DMS153 treated with DMSO at 0.1 percent for 48 hours (cell line): ENCODE data around the gene PSME2.
"Not testable (repeated sequence)": the region's sequence is repeated elsewhere in the genome, so short reads cannot be mapped to it uniquely, and the experiment has no call there.

Experiments used
- DNase-seq: peaks from one replicate; lab custom pipeline; 2025; ENCODE audit not compliant: unreplicated experiment; lab: John Stamatoyannopoulos, UW

The PSME2 gene

DNA sequence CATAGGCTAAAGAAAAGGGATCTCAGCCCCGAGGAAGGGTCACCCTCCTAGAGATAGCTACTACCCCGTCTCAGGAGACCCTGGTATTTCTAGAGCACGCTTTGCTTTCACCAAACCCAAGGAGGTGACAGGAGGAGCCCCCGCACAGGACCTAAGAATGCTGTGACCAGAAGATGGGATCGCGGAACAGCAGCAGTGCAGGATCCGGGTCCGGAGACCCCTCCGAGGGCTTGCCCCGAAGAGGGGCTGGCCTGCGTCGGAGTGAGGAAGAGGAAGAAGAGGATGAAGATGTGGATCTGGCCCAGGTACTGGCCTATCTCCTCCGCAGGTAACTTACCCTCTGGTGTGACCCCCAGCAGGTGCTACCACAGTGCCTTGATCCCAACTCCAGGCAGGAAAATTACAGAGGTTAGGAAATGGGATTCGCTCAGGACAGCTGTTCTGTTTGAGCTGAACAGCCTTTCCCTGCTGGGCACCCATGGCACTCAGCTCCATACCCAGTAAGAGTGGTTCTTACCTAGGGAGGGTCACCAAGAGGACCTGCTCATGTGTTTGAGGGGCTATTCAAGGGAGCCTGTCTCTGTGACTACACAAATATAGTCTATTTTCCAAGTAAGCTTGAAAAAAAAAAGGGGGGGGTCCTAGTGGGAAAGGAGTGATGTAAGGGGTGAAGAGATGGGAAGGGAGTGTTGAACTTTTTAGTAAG, 30.8 kb downstream of the PSME2 start:
- DNase-seq = no peak

DNA sequence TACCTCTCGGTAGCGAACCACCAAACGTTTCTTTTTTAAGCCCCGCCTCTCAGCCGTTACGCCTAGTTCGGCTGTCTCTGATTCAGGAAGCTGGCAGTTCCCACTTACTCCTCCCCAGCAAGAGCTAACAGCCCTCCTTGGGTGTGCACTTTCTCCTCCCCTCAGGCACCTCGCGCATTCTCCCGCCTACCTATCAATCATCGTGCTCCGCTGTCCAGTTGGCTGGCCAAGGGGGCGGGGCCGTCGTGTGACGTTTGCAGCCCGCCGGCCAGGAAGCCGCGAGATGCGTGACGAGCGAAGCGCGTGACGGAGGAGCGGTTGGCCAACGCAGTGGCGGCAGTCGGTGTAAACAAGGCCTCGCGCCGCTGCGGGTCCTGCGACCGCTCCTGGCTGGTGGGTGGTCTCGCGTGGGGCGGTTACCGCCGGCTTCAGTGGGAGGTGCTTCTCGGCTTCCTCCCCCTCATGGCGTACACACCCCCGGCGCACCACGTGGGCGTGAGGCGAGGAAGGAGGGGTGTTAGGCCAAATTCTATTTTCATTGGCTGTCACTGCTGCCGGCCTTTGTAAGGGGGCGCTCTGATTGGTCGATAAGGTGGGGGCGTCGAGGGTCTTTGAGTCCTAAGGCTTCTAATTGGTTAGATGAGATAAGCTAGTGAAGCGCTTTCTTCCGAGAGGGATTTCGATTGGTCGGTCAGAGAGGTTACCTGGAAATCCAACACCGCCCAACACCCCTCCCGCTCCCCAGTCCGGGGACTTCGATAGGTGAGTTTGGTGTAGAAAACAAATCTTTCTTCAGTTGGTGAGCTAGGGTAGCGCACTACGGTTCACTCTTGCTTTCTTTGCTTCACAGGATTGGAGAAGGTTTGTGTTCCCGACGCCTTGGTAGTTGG, 31.6 kb downstream of the PSME2 start, which contains the start of the genes DCAF11 and NRL:
TSS of gene DCAF11 (plus strand) at position 246 of the 890 bp plus-strand sequence. CDS start 818 bp downstream, outside the sequence.
TSS of gene NRL (minus strand) at position 418 of the 890 bp plus-strand sequence. CDS start 32,101 bp downstream, outside the sequence.
- DNase-seq = peak; percentile 98

DNA sequence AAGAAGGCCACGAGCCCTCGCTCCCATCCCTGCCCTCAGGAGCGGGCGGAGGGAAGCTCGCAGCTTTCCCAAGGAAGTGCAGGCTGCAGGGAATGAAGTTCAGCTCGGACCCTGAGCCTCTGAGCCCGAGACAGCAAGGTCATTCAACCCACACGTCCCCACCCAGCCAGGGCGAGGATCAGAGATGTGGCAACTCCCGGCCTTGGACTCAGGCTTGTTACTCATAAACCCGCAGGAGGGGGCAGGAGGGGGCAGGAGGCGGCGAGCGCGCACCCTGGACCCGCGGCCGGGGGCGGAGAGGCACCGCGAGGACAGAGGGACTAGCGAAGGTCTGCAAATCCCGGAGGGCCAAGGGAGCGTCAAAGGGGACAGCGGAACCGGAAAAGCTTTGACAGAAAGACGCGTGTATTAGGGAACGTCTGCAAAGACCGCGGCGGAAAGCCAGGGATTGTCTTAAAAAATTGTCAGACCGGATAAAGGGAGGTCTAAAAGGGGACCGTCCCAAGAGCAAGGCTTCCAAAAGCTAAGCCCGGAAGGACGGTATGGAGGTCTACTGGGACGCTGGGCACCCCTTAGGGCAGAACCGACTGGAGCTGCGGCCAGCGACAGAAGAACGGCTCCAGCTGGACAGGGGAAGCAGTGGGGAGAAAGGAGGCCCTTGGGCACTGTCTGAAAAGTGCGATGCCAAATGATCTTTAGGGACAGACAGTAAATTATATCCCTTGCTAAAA, 32.4 kb downstream of the PSME2 start:
- DNase-seq = peak; percentile 74

DNA sequence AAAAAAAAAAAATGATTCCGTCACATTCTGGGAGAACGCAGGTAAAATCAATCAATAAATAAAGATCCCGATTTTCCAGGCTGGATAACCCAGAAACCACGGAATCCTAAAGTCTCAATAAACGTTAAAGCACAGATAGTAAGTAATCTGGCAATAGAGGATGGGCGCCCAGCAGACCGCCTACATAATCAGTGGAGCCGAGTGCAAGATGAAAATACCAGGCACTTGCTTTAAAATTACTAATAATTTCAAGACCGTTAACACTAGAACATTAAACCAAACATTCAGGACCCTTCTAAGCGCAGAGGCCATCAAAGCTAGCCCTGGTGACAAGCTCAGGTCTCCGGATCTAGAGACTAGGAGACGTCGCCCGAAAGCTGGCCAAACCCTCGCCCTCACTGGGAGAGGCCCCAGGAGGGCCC, 33.0 kb downstream of the PSME2 start:
- DNase-seq = no peak

DNA sequence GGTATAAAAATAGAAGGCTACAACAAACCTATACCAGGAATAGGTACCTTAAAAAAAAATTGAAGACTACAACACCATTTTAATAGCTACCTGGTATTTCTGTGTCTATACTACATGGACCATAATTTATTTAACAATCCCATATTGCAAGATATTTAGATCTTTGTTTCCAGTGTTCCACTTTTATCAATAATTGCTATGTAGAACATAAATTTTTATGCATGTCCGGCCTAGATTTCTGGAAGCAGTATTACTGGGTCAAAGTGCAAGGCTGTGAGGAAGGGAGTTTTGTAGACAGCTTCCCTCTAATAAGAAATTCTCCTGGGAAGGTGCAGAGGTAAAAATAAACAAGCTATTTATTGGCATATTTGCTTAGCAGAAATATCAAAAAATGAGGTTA, 35.9 kb downstream of the PSME2 start:
- no peak for DNase-seq

DNA sequence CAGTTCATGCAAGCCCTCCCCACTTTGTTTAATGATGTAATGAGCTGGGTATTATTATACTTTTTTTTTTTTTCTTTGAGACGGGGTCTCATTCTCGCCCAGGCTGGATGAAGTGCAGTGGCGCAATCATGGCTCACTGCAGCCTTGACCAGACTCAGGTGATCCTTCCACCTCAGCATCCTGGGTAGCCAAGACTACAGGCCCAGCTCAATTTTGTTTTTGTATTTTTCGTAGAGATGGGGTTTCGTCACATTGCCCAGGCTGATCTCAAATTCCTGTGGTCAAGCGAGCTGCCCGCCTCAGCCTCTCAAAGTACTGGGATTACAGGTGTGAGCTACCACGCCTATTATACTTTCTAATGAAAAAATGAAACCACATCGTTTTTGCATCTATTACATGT, 36.4 kb downstream of the PSME2 start:
- no peak for DNase-seq

DNA sequence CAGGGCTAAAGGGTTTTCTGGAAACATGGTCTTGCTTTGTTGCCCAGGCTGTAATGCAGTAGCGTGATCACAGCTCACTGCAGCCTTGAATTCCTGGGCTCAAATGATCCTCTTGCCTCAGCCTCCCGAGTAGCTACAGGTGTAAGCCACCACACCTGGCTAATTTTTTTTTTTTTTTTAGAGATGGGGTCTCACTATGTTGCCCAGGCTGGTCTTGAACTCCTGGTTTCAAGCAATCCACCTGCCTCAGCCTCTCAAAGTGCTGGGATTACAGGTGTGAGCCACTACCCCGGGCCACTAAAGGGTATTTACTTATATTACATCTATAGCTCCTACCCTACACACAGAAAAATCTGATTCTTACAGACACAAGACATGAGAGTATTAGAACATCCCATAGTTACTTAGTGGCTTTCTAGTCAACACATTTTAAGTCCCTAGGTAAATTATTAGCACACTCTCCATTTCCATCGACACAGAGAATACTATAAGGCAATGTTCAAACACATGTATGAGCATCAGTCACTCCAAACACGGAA, 38.0 kb downstream of the PSME2 start:
- DNase-seq = no peak

DNA sequence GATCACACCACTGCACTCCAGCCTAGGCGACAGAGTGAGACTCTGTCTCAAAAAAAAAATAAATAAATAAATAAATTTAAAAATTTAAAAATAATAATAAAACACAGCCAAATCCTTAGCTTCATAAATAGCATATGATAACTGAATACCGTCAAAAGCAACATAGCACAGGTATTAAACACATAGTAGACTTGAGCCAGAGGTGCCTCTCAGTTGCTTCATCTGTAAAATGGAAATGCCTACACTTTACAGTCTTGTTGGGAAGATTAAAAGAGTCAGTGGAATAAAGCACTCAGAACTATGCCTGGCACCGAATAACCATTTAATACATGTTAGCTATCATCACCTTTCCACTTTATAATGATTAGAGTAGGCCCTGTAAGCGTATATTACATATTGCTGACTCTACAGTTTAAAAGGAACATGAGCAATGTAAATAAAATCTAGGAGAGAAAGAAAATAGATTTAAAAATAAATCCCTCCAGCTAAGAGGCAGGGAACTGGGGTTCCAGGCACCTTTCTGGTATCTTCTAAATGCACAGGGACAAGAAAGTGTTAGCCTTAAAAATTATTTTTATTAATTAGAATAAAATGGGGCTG, 39.6 kb downstream of the PSME2 start:
- no peak for DNase-seq

DNA sequence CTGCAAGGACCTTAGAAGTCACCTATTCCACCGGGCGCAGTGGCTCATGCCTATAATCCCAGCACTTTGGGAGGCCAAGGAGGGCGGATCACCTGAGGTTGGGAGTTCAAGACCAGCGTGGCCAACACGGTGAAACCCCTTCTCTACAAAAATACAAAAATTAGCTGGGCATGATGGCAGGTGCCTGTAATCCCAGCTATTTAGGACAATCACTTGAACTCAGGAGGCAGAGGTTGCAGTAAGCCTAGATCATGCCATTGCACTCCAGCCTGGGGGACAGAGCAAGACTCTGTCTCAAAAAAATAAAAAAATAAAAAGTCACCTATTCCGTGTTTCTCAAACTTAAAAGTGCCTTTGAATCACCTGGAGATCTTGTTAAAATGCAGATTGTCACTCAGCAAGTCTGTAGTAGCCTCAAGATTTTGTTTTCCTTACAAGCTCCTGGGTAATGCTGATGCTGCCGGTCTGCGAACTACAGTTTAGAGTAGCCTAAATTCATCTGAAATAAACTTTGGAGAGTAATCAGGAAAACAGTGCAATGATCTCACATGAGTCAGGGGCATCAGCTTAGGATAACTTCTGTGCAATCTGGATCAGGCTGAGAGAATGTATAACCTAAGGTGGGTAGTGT, 40.7 kb downstream of the PSME2 start:
- not testable (repeated sequence) for DNase-seq

DNA sequence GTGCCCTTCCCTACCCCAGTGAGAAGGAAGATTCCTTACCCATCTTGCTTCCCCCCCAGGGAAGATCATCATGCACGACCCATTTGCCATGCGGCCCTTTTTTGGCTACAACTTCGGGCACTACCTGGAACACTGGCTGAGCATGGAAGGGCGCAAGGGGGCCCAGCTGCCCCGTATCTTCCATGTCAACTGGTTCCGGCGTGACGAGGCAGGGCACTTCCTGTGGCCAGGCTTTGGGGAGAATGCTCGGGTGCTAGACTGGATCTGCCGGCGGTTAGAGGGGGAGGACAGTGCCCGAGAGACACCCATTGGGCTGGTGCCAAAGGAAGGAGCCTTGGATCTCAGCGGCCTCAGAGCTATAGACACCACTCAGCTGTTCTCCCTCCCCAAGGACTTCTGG, 43.0 kb downstream of the PSME2 start:
- DNase-seq = no peak

DNA sequence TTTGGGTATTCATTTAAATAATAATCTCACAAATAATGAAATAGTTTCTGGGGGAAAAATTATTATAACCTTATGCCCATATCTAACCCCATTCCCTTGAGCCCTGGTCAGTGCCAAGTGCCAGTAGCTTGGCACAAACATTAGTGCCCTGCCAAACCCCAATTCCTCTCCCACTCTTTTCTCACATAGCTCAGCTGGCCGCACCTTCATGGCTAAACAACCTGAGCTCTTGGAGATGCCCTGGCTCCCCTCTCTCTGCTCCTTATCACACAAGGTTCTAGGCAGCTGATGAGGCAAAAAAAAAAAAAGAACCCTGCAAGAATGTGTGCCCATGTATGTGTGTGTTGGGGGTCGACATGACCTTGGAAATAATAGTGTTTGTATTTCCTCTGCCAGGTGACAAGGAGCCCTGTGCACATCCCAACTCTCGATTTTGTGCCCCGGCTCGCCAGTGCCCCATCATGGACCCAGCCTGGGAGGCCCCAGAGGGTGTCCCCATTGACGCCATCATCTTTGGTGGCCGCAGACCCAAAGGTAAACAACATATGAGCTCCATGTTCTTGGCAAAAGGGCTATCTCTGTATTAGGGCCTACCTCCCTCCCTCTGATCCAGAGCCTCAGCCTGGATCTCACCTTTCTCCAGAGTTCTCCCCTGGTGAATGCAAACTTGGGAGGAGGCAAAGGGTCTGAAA, 43.9 kb downstream of the PSME2 start:
- no peak for DNase-seq

DNA sequence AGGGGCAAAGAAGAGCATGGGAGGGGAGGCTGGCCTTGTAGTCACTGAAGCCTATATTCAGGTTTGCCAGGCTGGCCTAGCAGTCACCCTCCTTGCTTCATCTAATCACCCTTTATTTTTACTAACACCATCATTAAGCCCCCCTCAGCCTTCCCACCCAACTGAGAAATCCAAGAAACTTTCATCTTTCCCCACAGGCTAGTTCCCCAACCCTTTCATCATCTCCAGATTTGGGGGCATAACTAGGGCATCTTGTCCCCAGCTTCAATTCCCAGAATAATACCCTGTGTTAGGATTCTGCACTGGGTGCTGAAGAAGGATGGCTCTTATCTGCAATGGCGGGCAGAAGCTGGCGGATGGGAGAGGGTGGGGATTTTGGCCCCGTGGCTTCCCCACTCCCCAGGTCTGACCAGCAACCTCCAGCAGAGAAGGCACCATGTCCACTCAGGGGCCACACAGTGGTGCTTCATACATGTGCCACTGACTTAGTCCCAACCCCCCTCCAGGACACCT, 45.4 kb downstream of the PSME2 start:
- no peak for DNase-seq

DNA sequence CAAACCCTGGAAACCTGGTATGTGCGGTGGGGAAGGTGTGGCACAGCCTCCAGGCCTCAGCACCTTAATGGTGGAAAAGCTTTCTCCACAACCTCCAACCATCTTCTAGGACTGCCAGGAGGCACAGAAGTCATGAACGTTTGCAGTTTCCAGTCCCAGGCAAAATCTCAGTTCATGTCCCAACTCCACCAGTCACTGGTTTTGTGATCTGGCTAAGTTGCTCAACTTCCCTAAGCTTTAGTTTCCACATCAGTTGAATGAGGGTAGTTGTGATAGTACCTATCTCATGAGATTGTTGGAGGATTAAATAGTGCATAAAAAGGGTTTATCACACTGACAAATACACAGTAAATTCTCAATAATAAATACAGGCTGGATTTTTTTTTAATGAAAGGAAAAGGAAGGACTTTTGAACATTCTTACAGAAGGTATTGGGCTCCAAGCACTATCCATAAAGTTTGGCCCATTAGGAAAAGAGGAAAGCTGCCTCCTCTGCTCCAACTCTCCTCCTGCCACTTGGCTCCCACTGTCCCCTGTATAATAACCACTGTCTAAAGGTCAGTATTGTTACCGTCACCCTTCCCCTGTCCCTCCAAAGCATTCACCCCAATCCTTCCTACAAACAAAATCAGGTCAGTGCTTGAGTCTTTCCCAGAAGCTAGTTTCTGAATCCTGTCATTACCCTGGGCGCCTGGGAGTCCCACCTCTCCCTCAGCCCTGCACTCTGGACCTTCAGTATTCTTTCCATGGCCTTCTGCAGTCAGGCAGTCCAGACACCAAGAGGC, 46.0 kb downstream of the PSME2 start:
- DNase-seq = no peak

DNA sequence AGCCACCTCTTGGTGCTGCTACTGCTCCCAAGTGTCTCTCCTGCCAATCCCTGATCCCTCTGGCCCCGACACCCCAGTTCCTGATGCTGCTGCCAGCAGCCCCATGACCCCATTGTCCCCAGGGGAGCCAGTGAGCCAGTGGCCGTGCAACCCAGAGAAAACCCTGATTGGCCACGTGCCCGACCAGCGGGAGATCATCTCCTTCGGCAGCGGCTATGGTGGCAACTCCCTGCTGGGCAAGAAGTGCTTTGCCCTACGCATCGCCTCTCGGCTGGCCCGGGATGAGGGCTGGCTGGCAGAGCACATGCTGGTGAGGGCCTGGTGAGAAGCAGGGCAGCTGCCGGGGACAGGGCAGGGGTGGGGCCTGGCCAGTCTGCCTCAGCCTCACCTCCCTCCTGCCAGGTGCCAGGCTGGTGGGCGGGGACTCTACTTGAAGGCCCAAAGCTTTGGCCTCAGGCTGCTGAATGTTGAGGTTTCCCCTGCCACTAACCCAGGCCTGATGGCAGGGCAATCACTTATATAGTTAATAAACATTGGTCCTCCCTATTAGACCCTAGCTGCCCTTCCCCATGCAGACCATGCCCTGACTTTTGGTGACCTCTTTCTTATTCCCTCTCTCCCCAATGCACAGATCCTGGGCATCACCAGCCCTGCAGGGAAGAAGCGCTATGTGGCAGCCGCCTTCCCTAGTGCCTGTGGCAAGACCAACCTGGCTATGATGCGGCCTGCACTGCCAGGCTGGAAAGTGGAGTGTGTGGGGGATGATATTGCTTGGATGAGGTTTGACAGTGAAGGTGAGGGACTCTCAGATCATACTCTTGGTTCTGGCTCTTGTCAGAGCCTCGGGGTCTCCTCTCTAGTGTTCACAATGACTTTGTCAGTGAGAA, 47.2 kb downstream of the PSME2 start:
- DNase-seq = peak; percentile 8

DNA sequence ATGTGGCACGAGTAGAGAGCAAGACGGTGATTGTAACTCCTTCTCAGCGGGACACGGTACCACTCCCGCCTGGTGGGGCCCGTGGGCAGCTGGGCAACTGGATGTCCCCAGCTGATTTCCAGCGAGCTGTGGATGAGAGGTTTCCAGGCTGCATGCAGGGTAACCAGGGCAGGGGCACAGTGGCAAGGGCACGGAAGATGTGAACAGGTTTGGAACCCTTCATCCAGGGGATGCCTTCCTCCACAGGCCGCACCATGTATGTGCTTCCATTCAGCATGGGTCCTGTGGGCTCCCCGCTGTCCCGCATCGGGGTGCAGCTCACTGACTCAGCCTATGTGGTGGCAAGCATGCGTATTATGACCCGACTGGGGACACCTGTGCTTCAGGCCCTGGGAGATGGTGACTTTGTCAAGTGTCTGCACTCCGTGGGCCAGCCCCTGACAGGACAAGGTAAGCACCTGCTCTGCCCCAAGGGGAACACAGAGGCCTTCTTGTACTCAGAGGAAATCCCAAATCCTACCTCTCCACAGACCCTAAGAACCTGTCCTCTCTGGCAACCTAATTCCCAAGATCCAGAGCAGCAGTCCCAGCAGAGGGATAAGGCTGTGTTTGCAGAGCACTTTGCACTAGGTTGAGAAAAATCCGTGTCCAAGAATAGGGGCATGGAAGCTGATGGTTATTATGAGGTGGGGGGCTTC, 48.0 kb downstream of the PSME2 start:
- no peak for DNase-seq

DNA sequence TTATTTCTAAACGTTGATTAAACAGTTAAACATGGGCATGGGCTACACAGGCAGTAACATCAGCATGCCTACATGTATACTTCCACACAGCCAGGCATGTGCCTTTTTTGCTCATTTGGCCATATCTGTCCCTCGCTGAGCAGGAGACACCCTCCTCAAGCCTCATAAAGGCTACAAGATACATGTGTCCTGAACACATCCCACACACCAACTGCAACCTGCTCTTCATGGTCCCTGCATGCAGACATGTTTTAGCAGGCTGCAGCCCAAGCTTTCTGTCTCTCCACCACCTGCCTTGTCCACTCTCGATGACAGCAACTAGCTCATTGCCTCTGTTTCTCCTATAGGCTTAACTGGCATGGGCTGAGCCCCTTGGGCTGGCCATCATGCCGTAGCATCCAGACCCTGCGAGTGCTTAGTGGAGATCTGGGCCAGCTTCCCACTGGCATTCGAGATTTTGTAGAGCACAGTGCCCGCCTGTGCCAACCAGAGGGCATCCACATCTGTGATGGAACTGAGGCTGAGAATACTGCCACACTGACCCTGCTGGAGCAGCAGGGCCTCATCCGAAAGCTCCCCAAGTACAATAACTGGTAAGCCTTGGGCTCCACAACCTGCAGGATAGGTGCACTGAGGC, 49.7 kb downstream of the PSME2 start:
- DNase-seq = no peak
